Natural killer cell treated with Interleukin-12 subunit alpha and Interleukin-12 subunit beta and Interleukin-15 and Interleukin-18, amount 100 ng/mL, for 72 hours (primary cell): ENCODE data around the gene CELF4. TPM values are rescaled to one million over a fixed set of nuclear protein-coding genes. Genes with fewer than 3 reads are reported as not detected.
"Not testable (repeated sequence)": the region's sequence is repeated elsewhere in the genome, so short reads cannot be mapped to it uniquely, and the experiment has no call there.

Experiments
- ATAC-seq, 2 donors: fragments of 150-1000 bp; cut with Tn5 transposase in 1 of 2; sonication (Bioruptor Pico), chemical (Tn5 transposase) in 1 of 2; 2 replicates each; pipeline ENCODE4 v1.10.0; 2021
- DNase-seq: peaks from one replicate; pipeline ENCODE4 v3.0.0; 2022; ENCODE audit warnings: low spot score
- H3K27ac Mint-ChIP-seq, 2 donors: 1 replicate in 1 of 2; 2 replicates in 1 of 2; pipeline ENCODE4 v1.8.0; 2022; ENCODE audit warnings: mixed read lengths in 2 of 2, mild to moderate bottlenecking in 1 of 2, moderate library complexity in 1 of 2
- H3K27me3 Mint-ChIP-seq, 2 donors: 1 replicate in 1 of 2; 2 replicates in 1 of 2; pipeline ENCODE4 v1.8.0; 2022; ENCODE audit warnings: mixed read lengths in 2 of 2
- H3K36me3 Mint-ChIP-seq: one replicate; pipeline ENCODE4 v1.8.0; 2022; ENCODE audit warnings: mixed read lengths
- H3K4me1 Mint-ChIP-seq, 2 donors: 1 replicate in 1 of 2; 2 replicates in 1 of 2; pipeline ENCODE4 v1.8.0; 2022; ENCODE audit warnings: low read depth in 2 of 2, mixed read lengths in 2 of 2, mild to moderate bottlenecking in 1 of 2
- H3K4me3 Mint-ChIP-seq: one replicate; pipeline ENCODE4 v1.8.0; 2022; ENCODE audit warnings: mixed read lengths
- H3K9me3 Mint-ChIP-seq: 2 replicates; pipeline ENCODE4 v1.8.0; 2022; ENCODE audit warnings: mixed read lengths
- total RNA-seq, 2 donors: library from RNA; stranded (reverse); gene quantifications; one replicate each; pipeline ENCODE4 v1.2.3, GENCODE V29; 2022

Gene CELF4
- total RNA-seq, 2 donors from 2014 or later = not detected

- Mint-ChIP-seq H3K4me1 (no peaks in the 10 kb centered on the region), H3K4me3 (no peak overlapping the region), H3K27me3 (peaks cover 0 to 7% of the 10 kb centered on the region in 2 donors), H3K36me3 (no peaks in the 10 kb centered on the region), H3K27ac (no peak overlapping the region), H3K9me3 (no peaks in the 10 kb centered on the region)
- ATAC-seq (no peak), DNase-seq (no peak)
Measured at GRCh38 chr18:37464257-37464656, 101.3 kb downstream of the CELF4 start.

- H3K36me3 Mint-ChIP-seq, H3K4me3 Mint-ChIP-seq, ATAC-seq, H3K27me3 Mint-ChIP-seq, H3K9me3 Mint-ChIP-seq, H3K27ac Mint-ChIP-seq, DNase-seq, H3K4me1 Mint-ChIP-seq: not testable (repeated sequence)
Measured at GRCh38 chr18:37461329-37461728, 104.3 kb downstream of the CELF4 start.

- no peak for DNase-seq
- H3K4me3 Mint-ChIP-seq = no peak overlapping the region
- H3K27me3 Mint-ChIP-seq = peaks cover 0 to 3% of the 10 kb centered on the region in 2 donors
- H3K4me1 Mint-ChIP-seq = no peaks in the 10 kb centered on the region
- no peak for ATAC-seq
- no peak overlapping the region for H3K27ac Mint-ChIP-seq
- no peaks in the 10 kb centered on the region for H3K9me3 Mint-ChIP-seq
- H3K36me3 Mint-ChIP-seq = no peaks in the 10 kb centered on the region
Measured at GRCh38 chr18:37460604-37461003, 105.0 kb downstream of the CELF4 start.

- ATAC-seq = no peak
- no peaks in the 10 kb centered on the region for H3K9me3 Mint-ChIP-seq
- H3K27me3 Mint-ChIP-seq = no peaks in the 10 kb centered on the region
- no peak for DNase-seq
- no peaks in the 10 kb centered on the region for H3K36me3 Mint-ChIP-seq
- H3K27ac Mint-ChIP-seq = no peak overlapping the region
- H3K4me1 Mint-ChIP-seq = no peaks in the 10 kb centered on the region
- H3K4me3 Mint-ChIP-seq = no peak overlapping the region
Measured at GRCh38 chr18:37458697-37459096, 106.9 kb downstream of the CELF4 start.

- DNase-seq (no peak), ATAC-seq (no peak)
- Mint-ChIP-seq H3K9me3 (no peaks in the 10 kb centered on the region), H3K4me1 (no peaks in the 10 kb centered on the region), H3K27ac (no peak overlapping the region), H3K4me3 (no peak overlapping the region), H3K36me3 (no peaks in the 10 kb centered on the region), H3K27me3 (peaks cover 0 to 3% of the 10 kb centered on the region in 2 donors)
Measured at GRCh38 chr18:37457753-37458152, 107.8 kb downstream of the CELF4 start.

- Mint-ChIP-seq H3K4me1 (no peaks in the 10 kb centered on the region), H3K4me3 (no peak overlapping the region), H3K27ac (no peak overlapping the region), H3K36me3 (no peaks in the 10 kb centered on the region), H3K9me3 (no peaks in the 10 kb centered on the region), H3K27me3 (peaks cover 0 to 3% of the 10 kb centered on the region in 2 donors)
- no peak for DNase-seq
- no peak for ATAC-seq
Measured at GRCh38 chr18:37457341-37457740, 108.3 kb downstream of the CELF4 start.

GRCh38 chr18:37456873-37457272 is 108.7 kb downstream of the CELF4 start:
- no peak overlapping the region for H3K4me3 Mint-ChIP-seq
- no peaks in the 10 kb centered on the region for H3K9me3 Mint-ChIP-seq
- ATAC-seq (no peak), DNase-seq (no peak)
- no peaks in the 10 kb centered on the region for H3K4me1 Mint-ChIP-seq
- no peak overlapping the region for H3K27ac Mint-ChIP-seq
- H3K27me3 Mint-ChIP-seq = peaks cover 0 to 3% of the 10 kb centered on the region in 2 donors
- no peaks in the 10 kb centered on the region for H3K36me3 Mint-ChIP-seq

- DNase-seq (no peak), ATAC-seq (no peak)
- Mint-ChIP-seq H3K4me3 (no peak overlapping the region), H3K27ac (no peak overlapping the region), H3K4me1 (no peaks in the 10 kb centered on the region), H3K27me3 (peaks cover 0 to 3% of the 10 kb centered on the region in 2 donors), H3K9me3 (no peaks in the 10 kb centered on the region), H3K36me3 (no peaks in the 10 kb centered on the region)
Measured at GRCh38 chr18:37456395-37456794, 109.2 kb downstream of the CELF4 start.

- Mint-ChIP-seq H3K4me1 (no peaks in the 10 kb centered on the region), H3K27ac (no peak overlapping the region), H3K4me3 (no peak overlapping the region)
Measured at GRCh38 chr18:37453752-37454151, 111.8 kb downstream of the CELF4 start.

GRCh38 chr18:37452682-37453385 is 112.8 kb downstream of the CELF4 start:
- ATAC-seq = no peak
- Mint-ChIP-seq H3K9me3 (no peaks in the 10 kb centered on the region), H3K4me3 (no peak overlapping the region), H3K27ac (no peak overlapping the region), H3K27me3 (peaks cover 3 to 6% of the 10 kb centered on the region in 2 donors), H3K4me1 (no peaks in the 10 kb centered on the region), H3K36me3 (no peaks in the 10 kb centered on the region)
- DNase-seq = no peak

More at GRCh38 chr18:37453752-37454151, 111.8 kb downstream of the CELF4 start:
- Mint-ChIP-seq H3K9me3 (no peaks in the 10 kb centered on the region), H3K27me3 (peaks cover 3 to 6% of the 10 kb centered on the region in 2 donors), H3K36me3 (no peaks in the 10 kb centered on the region)
- ATAC-seq = no peak
- DNase-seq = no peak

GRCh38 chr18:37452015-37452414 is 113.6 kb downstream of the CELF4 start:
- DNase-seq = no peak
- Mint-ChIP-seq H3K27me3 (peaks cover 3 to 6% of the 10 kb centered on the region in 2 donors), H3K36me3 (no peaks in the 10 kb centered on the region), H3K4me3 (no peak overlapping the region), H3K27ac (no peak overlapping the region), H3K9me3 (no peaks in the 10 kb centered on the region), H3K4me1 (no peaks in the 10 kb centered on the region)
- no peak for ATAC-seq

GRCh38 chr18:37451239-37451825 is 114.3 kb downstream of the CELF4 start:
- H3K27me3 Mint-ChIP-seq = peaks cover 3 to 6% of the 10 kb centered on the region in 2 donors
- H3K36me3 Mint-ChIP-seq = no peaks in the 10 kb centered on the region
- H3K27ac Mint-ChIP-seq = no peak overlapping the region
- H3K4me3 Mint-ChIP-seq = no peak overlapping the region
- H3K9me3 Mint-ChIP-seq = no peaks in the 10 kb centered on the region
- no peak for DNase-seq
- no peak for ATAC-seq
- H3K4me1 Mint-ChIP-seq = no peaks in the 10 kb centered on the region

- no peak for DNase-seq
- Mint-ChIP-seq H3K27ac (no peak overlapping the region), H3K4me1 (no peaks in the 10 kb centered on the region)
Measured at GRCh38 chr18:37450434-37451132, 115.0 kb downstream of the CELF4 start.

GRCh38 chr18:37449618-37450017 is 116.0 kb downstream of the CELF4 start:
- DNase-seq (no peak), ATAC-seq (no peak)
- Mint-ChIP-seq H3K4me1 (no peaks in the 10 kb centered on the region), H3K27me3 (peaks cover 3 to 6% of the 10 kb centered on the region in 2 donors), H3K4me3 (no peak overlapping the region), H3K9me3 (no peaks in the 10 kb centered on the region), H3K27ac (no peak overlapping the region), H3K36me3 (no peaks in the 10 kb centered on the region)

More at GRCh38 chr18:37450434-37451132, 115.0 kb downstream of the CELF4 start:
- no peaks in the 10 kb centered on the region for H3K36me3 Mint-ChIP-seq
- H3K27me3 Mint-ChIP-seq = peaks cover 3 to 6% of the 10 kb centered on the region in 2 donors
- H3K4me3 Mint-ChIP-seq = no peak overlapping the region
- no peaks in the 10 kb centered on the region for H3K9me3 Mint-ChIP-seq
- ATAC-seq = no peak
